KOPT-K1 (cell line): Measurements from ENCODE around the gene ANKRD35.

ENCODE experiments used
- H3K27ac ChIP-seq: fragments of 200-600 bp; sonication (generic); 2 replicates; pipeline ENCODE4 v1.5.1; 2016; ENCODE audit warnings: antibody characterized with exemption, mild to moderate bottlenecking, low read depth, low read length; ENCODE audit not compliant: poor library complexity, severe bottlenecking
- H3K36me3 ChIP-seq: fragments of 200-600 bp; sonication (generic); 2 replicates; pipeline ENCODE4 v1.5.1; 2017; ENCODE audit warnings: antibody characterized with exemption, mild to moderate bottlenecking, low read length, moderate library complexity; ENCODE audit not compliant: insufficient read depth
- H3K9me3 ChIP-seq: fragments of 200-600 bp; sonication (generic); 2 replicates; pipeline ENCODE4 v1.5.1; 2017; ENCODE audit warnings: antibody characterized with exemption, low read length, mild to moderate bottlenecking; ENCODE audit not compliant: insufficient read depth, poor library complexity, severe bottlenecking

The ANKRD35 gene

GRCh38 chr1:145906954-145907753 lies 21.5 kb upstream of the ANKRD35 start:
- Histone ChIP-seq H3K36me3 (peaks cover 16% of the 10 kb centered on the region), H3K9me3 (no peaks in the 10 kb centered on the region), H3K27ac (no peak overlapping the region)

- H3K9me3 ChIP-seq: no peaks in the 10 kb centered on the region
- H3K36me3 ChIP-seq: no peaks in the 10 kb centered on the region
- H3K27ac ChIP-seq: no peak overlapping the region
Measured at GRCh38 chr1:145901312-145902021, 15.8 kb upstream of the ANKRD35 start.

GRCh38 chr1:145898756-145899155 lies 13.1 kb upstream of the ANKRD35 start:
- Histone ChIP-seq H3K9me3 (no peaks in the 10 kb centered on the region), H3K27ac (no peak overlapping the region), H3K36me3 (no peaks in the 10 kb centered on the region)

- Histone ChIP-seq H3K9me3 (no peaks in the 10 kb centered on the region), H3K27ac (no peak overlapping the region), H3K36me3 (no peaks in the 10 kb centered on the region)
Measured at GRCh38 chr1:145897969-145898368, 12.3 kb upstream of the ANKRD35 start.

- no peaks in the 10 kb centered on the region for H3K36me3 ChIP-seq
- H3K27ac ChIP-seq: no peak overlapping the region
- H3K9me3 ChIP-seq: no peaks in the 10 kb centered on the region
Measured at GRCh38 chr1:145895471-145895870, 9.8 kb upstream of the ANKRD35 start.

GRCh38 chr1:145893306-145894055 lies 7.8 kb upstream of the ANKRD35 start:
- H3K9me3 ChIP-seq: no peaks in the 10 kb centered on the region
- H3K36me3 ChIP-seq: no peaks in the 10 kb centered on the region
- no peak overlapping the region for H3K27ac ChIP-seq

GRCh38 chr1:145892486-145893087 lies 6.9 kb upstream of the ANKRD35 start:
- Histone ChIP-seq H3K36me3 (no peaks in the 10 kb centered on the region), H3K27ac (no peak overlapping the region), H3K9me3 (no peaks in the 10 kb centered on the region)

- Histone ChIP-seq H3K36me3 (no peaks in the 10 kb centered on the region), H3K9me3 (no peaks in the 10 kb centered on the region), H3K27ac (no peak overlapping the region)
Measured at GRCh38 chr1:145891587-145892485, 6.2 kb upstream of the ANKRD35 start.

GRCh38 chr1:145891143-145891542 lies 5.5 kb upstream of the ANKRD35 start:
- no peak overlapping the region for H3K27ac ChIP-seq
- no peaks in the 10 kb centered on the region for H3K9me3 ChIP-seq
- H3K36me3 ChIP-seq: no peaks in the 10 kb centered on the region

GRCh38 chr1:145889722-145890121 lies 4.1 kb upstream of the ANKRD35 start:
- no peak overlapping the region for H3K27ac ChIP-seq
- no peaks in the 10 kb centered on the region for H3K36me3 ChIP-seq
- no peaks in the 10 kb centered on the region for H3K9me3 ChIP-seq

- H3K27ac ChIP-seq: no peak overlapping the region
- no peaks in the 10 kb centered on the region for H3K9me3 ChIP-seq
- no peaks in the 10 kb centered on the region for H3K36me3 ChIP-seq
Measured at GRCh38 chr1:145887631-145888030, 2.0 kb upstream of the ANKRD35 start.

GRCh38 chr1:145886816-145887215 lies 1.1 kb upstream of the ANKRD35 start:
- H3K9me3 ChIP-seq: no peaks in the 10 kb centered on the region
- H3K36me3 ChIP-seq: no peaks in the 10 kb centered on the region
- H3K27ac ChIP-seq: no peak overlapping the region

- Histone ChIP-seq H3K27ac (no peak overlapping the region), H3K9me3 (no peaks in the 10 kb centered on the region), H3K36me3 (no peaks in the 10 kb centered on the region)
Measured at GRCh38 chr1:145886390-145886789, 724 bp upstream of the ANKRD35 start.

GRCh38 chr1:145884675-145885074 lies 991 bp downstream of the ANKRD35 start:
- no peak overlapping the region for H3K27ac ChIP-seq
- no peaks in the 10 kb centered on the region for H3K36me3 ChIP-seq
- no peaks in the 10 kb centered on the region for H3K9me3 ChIP-seq
